HG02852 (cell line): Measurements from ENCODE around the gene JAML.
"Not testable (repeated sequence)": the region's sequence is repeated elsewhere in the genome, so short reads cannot be mapped to it uniquely, and the experiment has no call there.

Experiments used
- ATAC-seq: cut with Tn5 transposase; IDR thresholded peaks from one replicate; pipeline ENCODE4 v1.9.1; 2021; ENCODE audit warnings: mild to moderate bottlenecking, moderate library complexity; ENCODE audit not compliant: unreplicated experiment

The JAML gene

DNA sequence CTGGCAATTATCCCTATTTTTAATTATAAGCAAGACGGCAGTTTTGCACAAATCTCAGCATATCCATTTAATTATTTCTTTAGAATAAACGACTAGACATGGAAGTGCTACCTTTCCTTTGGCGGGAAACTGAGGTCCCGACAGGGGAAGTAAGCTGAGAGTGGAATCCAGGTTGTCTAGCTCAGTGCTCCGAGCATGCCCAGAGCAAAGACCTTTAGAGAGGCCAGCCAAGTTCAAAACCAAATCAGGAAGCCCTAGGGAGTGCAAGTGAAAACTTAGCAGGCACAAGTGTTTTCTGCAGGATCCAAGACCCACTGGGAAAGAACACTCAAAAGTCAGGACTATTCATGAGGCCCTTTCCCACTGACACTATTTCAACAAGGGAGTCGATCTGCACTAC, 25.7 kb downstream of the JAML start:
- no peak for ATAC-seq

DNA sequence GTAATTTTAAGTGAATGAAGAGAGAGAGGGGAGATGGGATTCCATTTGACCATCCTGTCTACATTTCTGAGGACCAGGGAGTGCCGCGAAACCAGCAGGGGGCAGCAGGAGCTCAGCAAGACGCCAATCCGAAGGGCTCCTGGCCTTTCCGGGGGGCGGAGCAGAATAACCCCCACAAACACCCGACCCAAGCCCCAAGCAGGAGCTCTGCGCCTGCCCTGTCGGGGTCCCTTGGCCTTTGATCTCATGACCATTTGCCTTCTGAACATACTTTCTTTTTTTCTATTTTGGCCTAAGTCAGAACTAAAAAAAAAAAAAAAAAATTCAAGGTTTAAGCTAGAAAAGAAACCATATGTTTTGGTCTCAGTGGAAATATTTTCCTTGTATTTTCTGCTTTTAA, 26.4 kb downstream of the JAML start:
- ATAC-seq: no peak

DNA sequence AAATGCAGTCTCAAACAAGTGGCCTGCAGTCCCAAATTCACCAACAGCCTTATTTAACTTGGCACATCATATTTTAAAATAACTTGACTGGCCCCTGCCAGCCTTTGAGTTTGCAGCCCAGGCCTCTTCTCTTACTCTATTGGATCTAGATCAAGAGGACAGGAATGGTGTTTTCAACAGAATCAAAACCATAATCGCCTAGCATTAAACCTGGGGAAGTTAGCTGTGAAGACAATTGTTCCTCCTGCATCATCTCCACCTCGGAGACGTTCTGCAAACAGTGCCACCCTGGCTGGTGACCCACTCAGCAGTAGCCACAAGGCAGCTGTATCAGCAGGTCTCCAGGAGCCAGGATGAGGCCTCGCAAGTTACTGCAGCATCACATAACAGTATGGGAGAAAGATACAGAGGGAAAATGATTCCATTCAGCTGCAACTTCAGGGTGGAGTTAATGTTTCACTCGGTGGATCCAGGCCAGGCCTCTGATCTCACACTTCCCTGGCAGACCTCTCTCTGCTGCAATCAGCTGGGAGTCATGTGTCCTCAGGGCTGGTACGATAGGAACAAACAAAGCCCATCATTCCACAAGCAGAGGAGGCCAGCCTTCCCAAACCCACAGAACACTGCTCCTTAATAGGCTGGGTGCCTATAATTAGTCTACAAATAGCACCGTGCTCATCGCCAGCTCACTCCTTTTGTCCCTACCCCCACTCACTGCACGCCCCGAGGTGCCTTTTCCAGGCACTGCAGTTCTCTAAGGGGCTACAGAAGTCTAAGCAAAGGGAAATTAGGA, 29.8 kb downstream of the JAML start:
- ATAC-seq: no peak

DNA sequence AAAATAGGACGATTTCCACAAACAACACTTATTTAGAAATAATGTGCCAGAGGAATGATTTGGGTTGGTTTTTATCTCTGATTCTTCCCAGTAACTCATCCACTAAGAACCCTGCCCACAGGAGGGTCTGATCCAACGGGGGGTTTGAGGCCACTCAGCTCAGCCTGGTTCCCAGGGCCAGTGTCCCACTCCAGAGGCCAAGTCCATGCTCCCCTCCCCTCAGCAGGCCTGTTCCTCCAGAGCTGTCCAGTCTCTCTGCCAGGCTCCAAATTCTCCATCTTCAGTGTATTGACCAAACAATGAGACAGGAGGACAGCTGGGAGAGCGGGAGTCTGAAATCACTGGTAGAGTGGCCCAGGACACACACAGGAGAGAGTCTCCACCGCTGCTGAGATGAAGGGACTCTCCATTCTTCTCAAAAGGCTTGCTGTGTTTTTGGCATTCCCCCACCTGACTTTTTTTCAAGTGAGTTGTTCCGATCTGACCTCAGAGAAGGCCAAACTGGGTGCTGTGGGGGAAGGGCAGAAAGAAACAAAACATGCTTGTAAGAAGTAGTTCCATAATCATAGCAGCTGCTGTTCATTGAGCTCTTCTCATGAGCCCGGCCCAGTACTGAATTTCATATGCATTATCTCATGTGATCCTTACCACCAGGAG, 30.8 kb downstream of the JAML start:
- ATAC-seq: no peak

DNA sequence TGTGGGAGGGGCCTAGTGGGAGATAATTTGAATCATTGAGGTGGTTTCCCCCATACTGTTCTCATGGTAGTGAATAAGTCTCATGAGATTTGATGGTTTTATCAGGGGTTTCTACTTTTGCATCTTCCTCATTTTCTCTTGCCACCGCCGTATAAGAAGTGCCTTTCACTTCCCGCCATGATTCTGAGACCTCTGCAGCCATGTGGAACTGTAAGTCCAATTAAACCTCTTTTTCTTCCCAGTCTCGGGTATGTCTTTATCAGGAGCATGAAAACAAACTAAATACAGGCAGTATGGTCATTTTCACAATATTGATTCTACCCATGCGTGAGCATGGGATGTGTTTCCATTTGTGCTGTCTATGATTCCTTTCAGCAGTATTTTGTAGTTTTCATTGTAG, 32.0 kb downstream of the JAML start:
- ATAC-seq: not testable (repeated sequence)

DNA sequence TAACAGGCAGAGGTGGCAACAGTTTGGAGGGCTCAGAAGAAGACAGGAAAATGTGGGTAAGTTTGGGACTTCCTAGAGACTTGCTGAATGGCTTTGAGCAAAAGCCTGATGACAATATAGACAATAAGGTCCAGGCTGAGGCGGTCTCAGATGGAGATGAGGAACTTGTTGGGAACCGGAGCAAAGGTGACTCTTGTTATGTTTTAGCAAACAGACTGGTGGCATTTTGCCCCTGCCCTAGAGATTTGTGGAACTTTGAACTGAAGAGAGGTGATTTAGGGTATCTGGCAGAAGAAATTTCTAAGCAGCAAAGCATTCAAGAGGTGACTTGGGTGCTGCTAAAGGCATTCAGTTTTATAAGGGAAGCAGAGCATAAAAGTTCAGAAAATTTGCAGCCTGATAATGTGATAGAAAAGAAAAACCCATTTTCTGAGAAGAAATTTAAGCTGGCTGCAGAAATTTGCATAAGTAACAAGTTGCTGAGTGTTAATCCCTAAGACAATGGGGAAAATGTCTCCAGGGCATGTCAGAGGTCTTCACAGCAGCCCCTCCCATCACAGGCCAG, 33.8 kb downstream of the JAML start:
- not testable (repeated sequence) for ATAC-seq

DNA sequence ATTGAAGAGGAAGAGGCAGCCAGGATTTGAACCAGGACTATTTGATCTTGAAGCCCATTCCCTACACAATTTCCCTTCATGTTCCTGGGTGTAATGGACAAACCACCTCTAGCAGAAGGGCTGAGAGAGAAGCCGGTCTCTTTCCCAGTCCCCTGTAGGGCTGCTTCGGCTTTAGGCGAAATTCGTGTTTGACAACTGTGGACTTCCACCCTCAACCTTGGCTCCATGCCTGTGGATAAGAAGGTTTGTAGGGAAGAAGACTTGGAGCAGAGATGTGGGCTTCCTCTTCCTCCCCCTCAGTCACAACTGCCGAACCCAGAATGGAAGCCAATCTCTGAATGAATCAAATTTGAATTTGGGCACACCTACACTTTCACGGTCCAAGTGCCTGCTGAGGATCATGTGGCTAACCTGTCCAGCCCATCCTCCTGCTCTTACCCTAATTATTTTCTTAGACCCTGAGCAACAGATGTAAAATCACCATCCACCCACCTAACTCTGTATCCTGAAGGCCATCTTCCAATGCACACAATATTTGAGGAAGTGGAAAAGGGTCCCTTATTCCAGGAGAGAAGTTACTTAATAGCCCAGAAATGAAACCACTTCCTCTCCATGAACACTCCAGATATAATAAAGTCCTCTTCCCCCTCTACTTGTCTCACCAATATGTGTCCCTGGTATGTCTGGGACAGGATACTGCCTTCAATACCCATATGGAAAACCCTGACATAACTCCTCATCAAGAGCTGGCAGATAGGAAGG, 38.3 kb downstream of the JAML start:
- ATAC-seq: no peak

DNA sequence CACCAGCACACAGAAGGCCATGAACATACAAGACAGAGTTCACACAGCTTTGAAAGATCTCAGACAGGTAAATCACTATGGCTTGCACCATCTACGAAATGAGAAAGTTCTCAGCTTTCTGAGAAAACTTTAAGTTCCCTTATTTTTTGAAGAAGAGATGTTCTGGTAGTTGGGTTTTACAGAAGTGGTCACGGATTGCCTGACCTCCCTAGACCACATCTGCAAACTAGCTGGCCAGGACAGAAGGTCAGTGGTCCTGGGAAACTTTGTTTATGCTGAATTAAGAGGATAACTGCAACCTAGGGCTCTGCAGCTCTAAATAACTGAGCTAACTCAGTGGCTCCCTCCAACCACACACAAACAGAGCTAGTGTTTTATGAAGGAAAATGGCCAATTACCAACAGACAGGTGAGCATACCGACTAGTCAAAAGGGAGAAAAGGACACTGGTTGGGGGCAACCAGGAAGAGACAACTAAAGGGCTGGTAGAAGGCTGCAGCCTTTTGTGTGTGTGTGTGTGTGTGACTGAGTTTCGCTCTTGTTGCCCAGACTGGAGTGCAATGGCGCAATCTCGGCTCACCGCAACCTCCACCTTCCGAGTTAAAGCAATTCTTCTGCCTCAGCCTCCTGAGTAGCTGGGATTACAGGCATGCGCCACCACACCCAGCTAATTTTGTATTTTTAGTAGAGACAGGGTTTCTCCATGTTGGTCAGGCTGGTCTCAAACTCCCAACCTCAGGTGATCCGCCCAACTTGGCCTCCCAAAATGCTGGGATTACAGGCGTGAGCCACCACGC, 39.8 kb downstream of the JAML start:
- no peak for ATAC-seq

DNA sequence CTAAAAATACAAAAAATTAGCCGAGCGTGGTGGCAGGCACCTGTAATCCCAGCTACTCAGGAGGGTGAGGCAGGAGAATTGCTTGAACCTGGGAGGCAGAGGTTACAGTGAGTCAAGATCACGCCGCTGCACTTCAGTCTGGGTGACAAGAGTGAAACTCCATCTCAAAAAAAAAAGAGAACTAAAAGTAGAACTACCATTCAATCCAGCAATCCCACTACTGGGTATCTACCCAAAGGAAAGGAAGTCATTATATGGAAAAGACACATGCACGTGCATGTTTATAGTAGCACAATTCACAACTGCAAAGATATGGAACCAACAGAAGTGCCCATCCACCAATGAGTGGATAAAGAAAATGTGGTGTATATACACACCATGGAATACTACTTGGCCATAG, 41.1 kb downstream of the JAML start:
- not testable (repeated sequence) for ATAC-seq

DNA sequence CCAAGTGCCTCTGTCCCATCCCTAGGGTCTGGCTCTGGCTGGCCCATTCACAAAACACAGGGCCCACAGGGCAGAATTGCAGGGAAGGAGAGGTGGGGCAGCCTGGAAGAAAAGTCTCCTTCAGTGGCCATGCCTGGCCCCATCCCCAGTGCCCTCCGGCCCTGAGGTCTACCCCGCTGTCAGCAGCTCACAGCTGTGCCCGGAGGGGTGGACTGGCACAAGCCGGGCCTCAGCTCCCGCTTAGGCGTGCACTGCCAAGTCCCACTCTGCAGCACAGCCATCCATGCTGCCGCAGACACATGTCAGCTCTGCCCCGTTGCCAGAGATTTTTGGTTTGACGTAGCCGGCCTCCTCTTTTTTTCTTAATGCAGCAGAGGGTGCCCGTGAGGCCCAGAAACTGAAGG, 44.5 kb downstream of the JAML start:
- ATAC-seq: no peak

DNA sequence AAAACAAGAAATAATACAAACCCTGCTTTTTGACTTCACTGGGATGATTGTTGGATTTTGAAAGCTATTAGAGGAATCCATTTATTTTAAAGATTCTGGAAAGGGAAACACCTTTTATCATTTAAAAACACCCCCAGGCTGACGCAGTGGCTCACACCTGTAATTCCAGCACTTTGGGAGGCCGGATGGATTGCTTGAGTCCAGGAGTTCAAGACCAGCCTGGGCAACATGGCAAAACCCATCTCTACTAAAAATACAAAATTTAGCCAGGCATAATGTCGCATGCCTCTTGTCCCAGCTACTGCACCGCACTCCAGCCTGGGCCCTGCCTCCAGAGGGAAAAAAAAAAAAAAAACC, 48.1 kb downstream of the JAML start:
- ATAC-seq: no peak

DNA sequence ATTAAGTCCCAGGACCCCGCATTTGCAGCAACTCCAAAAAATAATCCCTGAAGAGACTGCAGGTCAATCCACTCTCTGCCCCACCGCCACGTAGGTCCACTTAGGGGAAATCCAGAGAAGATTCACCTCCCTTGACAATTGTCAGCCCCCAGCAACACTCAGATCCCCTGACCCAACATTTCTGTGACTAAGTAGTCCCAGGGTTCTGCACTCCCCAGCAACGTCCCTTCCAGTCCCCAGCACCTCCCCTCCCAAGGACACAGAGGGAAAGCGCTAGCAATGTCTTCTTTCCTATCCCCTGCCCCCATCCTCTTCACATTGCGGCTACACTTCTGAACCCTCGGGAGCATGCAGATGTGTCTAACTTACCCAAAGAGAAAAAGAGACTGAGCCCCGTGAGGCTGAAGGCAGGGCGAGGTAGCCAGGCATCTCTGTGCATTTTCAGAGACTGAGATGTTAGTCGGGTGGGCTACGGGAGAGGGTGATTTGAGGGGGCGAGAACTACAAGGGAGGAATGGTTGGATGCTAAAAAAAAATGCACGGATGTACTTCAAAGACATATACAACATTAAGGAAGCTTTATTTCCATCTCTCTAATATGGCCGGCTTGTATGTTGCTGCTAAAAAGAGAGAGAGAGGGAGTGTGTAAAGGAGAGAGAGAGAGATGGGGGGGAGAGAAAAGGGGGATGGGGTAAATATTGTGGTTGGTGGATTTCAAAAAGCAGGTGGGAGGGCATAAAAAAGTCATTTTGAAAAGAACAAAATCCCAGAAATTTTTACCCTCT, 48.6 kb downstream of the JAML start, which contains the start of gene SCN2B:
Gene SCN2B, minus strand, starts transcription at position 647 of the 785 bp plus-strand sequence. Its CDS starts 208 bp downstream, at position 439.
- no peak for ATAC-seq

DNA sequence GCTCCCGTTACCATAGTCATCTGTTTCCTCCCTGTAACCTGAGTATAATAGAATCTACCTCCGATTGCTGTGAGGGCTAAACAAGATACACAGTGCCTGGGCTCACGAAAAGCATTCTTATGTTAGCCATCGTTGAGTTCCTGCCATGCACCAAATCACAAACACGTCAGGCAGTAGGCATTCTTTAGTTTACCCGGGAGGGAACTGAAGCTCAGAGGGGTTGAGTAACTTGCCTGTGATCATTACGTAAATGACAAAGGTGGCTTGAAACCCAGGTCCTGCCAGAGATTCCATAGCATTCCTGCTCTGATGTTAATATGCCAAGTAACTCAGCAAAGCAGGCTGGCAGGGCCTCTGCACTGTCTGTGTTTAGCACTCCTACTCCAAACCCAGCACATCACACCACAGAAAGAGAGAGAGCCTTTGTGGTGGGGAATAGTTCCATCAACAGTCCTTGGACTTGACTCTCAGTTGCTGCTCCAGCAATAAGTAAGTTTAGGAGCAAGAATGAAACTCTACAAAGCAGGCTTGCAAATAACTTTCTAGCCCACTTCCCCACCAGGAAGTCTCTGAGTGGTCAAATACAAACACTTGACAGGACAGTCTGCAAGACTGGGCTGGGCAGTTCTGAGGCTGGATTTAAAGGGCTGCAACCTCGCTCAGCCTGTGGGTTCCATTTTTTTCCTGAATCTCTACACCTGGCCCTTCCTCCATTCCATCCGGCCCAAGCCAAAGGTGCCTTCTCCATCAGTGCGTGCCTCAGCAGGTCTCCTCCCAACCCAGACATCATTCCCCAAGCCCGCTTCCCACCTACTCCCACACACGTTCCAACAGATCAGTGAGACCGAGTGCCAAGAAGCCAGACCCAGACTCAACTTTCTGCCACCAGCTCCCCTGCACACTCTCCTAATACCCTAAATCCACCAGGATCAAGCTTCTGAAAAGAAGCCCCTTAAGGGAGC, 49.5 kb downstream of the JAML start:
- no peak for ATAC-seq

DNA sequence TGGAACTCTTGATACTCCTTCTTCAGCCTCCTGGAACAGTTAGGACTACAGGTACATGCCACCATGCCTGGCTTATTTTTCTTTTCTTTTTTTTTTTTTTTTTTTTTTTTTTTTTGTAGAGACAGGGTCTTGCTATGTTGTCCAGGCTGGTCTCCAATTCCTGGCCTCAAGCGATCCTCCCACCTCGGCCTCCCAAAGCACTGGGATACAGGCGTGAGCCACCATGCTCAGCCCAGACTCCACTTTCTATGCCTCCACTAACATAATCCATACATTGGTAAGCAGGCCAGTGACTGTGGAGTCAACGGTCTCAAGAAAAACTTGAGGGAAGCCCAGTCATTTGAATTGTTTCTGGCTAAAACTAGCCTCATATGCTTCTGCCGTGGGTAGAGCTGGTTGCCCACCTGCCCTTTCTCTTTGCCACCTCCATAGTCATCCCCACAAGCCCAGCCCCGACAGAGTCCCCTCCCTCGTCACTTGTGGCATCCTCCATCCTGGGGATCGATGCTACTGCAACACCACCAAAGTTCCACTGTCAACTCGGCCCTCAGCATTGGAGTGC, 50.7 kb downstream of the JAML start:
- ATAC-seq: no peak

DNA sequence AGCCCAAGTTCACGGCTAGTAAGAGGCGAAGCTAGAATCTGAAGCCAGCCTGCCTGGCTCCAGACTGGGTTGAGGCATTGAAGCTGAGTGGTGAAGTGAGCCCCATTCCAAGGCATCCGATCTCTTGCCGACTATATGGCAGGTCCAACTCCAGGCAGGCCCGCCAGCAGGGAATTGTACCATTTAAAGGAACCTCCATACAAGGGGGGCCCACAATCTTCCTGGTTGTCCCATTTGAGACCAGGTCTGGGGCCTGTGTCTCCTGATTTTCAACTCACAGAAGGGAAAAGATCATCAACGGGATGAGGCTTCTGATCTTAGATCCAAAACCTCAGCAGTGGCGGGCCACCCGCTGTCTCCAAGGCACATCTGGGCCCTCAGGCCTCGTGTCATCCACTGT, 52.5 kb downstream of the JAML start:
- no peak for ATAC-seq

DNA sequence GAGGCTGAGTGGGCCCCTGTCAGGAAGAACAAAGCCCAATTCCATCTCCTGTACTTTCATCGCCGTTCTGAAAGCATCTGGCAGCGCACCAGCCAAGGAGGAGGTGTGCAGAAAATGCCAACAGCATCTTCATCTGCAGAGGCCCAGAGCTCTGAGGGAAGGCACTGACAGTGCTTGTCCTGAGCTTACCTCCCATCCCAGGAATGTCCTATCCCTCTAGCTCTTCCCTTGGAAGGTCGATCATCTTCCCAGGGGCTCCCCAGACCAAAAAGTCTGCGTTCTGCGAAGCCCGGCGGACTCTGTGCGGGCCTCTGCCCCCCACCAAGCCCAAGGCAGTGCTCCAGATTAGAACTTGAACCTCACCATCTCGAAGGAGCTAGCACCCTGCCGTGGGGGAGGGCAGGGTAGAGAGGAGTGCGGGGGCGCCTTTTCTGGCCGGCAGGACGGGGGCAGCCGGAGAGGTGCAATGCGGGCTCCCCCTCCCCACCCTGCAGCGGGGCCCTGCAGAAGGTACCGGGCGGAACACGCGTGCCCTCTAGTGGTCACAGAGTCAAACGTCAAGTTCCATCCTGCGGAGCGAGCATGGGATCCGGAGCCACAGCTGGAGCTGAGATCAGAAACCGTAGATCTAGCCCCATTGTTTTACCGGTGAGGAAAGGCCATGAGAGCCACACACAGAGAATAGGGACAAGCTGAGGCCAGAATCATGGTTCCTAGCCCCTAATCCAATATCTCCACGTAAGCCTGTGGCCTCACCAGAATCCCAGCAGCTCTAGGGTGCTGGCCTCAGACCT, 53.3 kb downstream of the JAML start:
- no peak for ATAC-seq

DNA sequence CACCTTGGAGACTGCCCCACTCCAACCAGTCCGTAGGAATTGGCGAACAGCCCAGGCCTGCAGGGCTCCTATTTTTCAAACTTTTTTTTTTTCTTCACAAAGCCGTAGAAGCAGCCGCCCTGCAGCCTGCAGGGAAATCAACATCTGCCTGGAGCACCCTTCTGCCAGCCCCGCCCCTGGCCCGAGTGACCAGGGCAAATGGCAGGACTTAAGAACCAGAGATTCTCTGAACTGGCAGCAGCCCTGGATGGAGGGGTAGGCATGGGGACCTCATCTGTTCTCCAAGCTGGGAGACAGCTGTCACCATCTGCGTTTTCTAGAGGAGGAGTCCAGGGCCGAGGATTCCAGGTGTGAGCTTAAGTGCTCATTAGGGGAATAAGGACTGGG, 53.9 kb downstream of the JAML start:
- no peak for ATAC-seq

DNA sequence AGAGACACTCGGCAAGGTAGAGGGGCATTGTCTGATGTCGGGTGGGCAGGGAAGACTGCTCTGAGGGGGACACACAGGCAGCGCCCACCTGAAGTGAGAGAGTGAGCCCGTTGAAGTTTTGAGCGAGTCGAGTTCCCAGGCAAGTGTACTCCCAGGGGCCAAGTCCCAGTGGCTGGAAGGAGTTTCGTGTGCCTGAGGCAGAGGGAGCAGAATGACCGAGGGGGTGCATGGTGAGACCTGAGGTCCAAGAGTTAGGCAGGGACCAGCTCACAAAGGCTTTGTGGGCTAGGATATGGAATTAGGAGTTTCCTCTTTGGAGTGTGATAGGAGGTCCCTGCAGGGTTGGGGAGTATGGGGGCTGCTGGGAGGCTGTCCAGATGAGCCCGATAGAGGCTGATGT, 54.6 kb downstream of the JAML start:
- ATAC-seq: no peak
